ENCODE data around the gene PEX11A.

PEX11A gene

DNA sequence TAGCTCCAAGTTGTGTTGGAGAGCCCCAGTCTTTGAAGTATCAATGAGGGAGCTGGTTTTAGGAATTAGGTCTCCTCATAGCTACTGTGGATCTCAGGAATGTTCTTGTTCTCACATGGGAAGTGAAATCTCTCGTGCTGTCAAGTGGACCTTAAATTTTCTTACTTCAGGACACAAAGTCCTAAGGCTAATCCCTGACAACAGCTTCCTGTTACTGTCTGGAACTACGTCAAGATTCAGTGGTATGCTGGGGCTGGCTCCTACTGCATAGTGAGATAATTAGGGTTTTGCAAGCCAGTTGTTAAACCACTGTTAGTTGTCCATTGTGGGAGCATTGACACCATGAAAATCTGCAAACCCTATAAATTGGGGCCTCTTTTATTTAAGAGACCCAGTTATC lies 37.7 kb upstream of the PEX11A start:
- Histone ChIP-seq H3K9me3 (ENCODE audit: severe bottlenecking) (peaks cover 4% of the 10 kb centered on the region), H3K27me3 (ENCODE audit: insufficient read depth, low read depth, severe bottlenecking) (no peaks in the 10 kb centered on the region), H3K4me3 (ENCODE audit: low read depth, low read length) (no peak overlapping the region), H3K36me3 (no peaks in the 10 kb centered on the region), H3K27ac (no peak overlapping the region)
- DNase-seq: no peak
- TF ChIP-seq, protein P1, sequence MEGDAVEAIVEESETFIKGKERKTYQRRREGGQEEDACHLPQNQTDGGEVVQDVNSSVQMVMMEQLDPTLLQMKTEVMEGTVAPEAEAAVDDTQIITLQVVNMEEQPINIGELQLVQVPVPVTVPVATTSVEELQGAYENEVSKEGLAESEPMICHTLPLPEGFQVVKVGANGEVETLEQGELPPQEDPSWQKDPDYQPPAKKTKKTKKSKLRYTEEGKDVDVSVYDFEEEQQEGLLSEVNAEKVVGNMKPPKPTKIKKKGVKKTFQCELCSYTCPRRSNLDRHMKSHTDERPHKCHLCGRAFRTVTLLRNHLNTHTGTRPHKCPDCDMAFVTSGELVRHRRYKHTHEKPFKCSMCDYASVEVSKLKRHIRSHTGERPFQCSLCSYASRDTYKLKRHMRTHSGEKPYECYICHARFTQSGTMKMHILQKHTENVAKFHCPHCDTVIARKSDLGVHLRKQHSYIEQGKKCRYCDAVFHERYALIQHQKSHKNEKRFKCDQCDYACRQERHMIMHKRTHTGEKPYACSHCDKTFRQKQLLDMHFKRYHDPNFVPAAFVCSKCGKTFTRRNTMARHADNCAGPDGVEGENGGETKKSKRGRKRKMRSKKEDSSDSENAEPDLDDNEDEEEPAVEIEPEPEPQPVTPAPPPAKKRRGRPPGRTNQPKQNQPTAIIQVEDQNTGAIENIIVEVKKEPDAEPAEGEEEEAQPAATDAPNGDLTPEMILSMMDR (IDR thresholded peaks at IDR 0.05; ENCODE audit: low read depth, low read length): no peak

DNA sequence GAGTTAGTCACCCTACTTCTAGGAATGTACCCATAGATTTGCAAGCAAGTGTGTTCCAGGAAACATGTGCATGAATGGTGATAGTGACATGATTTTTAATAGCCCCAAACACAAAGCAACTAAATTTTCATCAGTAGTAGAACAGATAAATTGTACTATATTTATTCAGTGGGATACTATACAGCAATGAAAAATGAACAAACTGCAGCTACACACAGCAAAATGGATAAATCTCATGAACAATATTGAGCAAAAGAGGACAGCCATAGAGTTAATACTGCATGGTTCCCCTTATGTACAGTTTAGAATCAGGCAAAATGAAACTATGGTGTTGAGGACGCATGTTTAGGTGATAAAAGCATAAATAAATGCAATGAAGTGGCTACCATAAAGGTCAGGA lies 34.5 kb upstream of the PEX11A start:
- no peak overlapping the region for H3K4me3 ChIP-seq (ENCODE audit: low read depth, low read length)
- no peak overlapping the region for H3K27ac ChIP-seq
- TF ChIP-seq, protein P1 (IDR thresholded peaks at IDR 0.05; ENCODE audit: low read depth, low read length): no peak
- H3K36me3 ChIP-seq: no peaks in the 10 kb centered on the region
- H3K9me3 ChIP-seq (ENCODE audit: severe bottlenecking): peaks cover 4% of the 10 kb centered on the region
- no peaks in the 10 kb centered on the region for H3K27me3 ChIP-seq (ENCODE audit: insufficient read depth, low read depth, severe bottlenecking)
- DNase-seq: no peak

DNA sequence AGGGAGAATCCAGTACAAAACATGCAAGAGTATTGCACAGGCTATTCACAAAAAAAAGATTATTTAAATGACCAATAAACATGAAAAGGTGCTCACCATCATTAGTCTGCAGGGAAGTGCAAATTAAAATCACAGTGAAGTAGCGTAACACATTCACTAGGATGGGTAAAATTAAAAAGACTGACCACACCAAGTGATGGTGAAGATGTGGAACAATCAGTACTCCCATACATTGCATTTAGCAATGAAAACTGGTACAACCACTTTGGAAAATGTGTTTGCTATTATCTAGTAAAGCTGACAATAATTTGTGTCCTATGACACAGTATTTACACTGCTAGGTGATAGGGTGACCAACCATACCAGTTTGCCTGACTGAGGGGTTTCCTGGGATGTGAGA lies 34.1 kb upstream of the PEX11A start:
- Histone ChIP-seq H3K4me3 (ENCODE audit: low read depth, low read length) (no peak overlapping the region), H3K27ac (no peak overlapping the region), H3K27me3 (ENCODE audit: insufficient read depth, low read depth, severe bottlenecking) (no peaks in the 10 kb centered on the region), H3K36me3 (no peaks in the 10 kb centered on the region), H3K9me3 (ENCODE audit: severe bottlenecking) (peaks cover 4% of the 10 kb centered on the region)
- no peak for DNase-seq
- TF ChIP-seq, protein P1 (IDR thresholded peaks at IDR 0.05; ENCODE audit: low read depth, low read length): no peak

DNA sequence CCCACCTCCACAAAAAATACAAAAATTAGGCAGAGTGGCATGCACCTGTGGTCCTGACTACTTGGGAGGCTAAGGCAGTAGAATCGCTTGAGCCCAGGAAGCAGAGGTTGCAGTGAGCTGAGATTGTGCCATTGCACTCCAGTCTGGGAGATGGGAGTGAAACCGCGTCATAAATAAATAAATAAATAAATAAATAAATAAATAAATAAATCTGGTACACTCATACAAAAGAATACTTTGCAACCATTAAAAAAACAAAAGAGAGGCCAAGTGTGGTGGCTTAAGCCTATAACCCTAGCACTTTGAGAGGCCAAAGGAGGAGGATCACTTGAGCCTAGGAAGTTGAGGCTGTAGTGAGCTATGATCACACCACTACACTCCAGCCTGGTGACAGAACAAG lies 32.5 kb upstream of the PEX11A start:
- no peak for DNase-seq
- Histone ChIP-seq H3K4me3 (ENCODE audit: low read depth, low read length) (no peak overlapping the region), H3K9me3 (ENCODE audit: severe bottlenecking) (peaks cover 4% of the 10 kb centered on the region), H3K27ac (no peak overlapping the region), H3K27me3 (ENCODE audit: insufficient read depth, low read depth, severe bottlenecking) (no peaks in the 10 kb centered on the region), H3K36me3 (no peaks in the 10 kb centered on the region)
- TF ChIP-seq, protein P1 (IDR thresholded peaks at IDR 0.05; ENCODE audit: low read depth, low read length): no peak

DNA sequence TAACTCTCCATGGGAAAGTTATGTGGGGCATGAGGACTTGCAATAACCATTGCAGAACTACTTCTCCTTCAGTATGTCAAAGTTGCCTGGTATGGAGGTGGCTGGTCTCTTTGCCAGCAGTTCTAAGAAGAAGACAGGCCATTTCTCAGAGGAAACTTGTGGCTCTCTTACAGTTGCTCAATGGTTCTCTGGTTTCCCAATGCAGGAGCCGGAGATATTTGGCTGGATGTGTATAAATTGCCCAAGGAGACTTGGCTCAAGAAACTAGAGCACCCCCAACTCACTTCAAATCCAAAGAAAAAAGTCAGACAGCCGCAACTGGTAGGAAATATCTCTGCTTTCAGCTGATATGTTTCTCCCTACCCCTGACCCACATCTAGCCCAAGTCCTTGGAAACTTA lies 24.2 kb upstream of the PEX11A start:
- no peak overlapping the region for H3K4me3 ChIP-seq (ENCODE audit: low read depth, low read length)
- TF ChIP-seq, protein P1 (IDR thresholded peaks at IDR 0.05; ENCODE audit: low read depth, low read length): no peak
- no peaks in the 10 kb centered on the region for H3K27me3 ChIP-seq (ENCODE audit: insufficient read depth, low read depth, severe bottlenecking)
- H3K27ac ChIP-seq: no peak overlapping the region
- H3K36me3 ChIP-seq: no peaks in the 10 kb centered on the region
- no peaks in the 10 kb centered on the region for H3K9me3 ChIP-seq (ENCODE audit: severe bottlenecking)
- DNase-seq: no peak

DNA sequence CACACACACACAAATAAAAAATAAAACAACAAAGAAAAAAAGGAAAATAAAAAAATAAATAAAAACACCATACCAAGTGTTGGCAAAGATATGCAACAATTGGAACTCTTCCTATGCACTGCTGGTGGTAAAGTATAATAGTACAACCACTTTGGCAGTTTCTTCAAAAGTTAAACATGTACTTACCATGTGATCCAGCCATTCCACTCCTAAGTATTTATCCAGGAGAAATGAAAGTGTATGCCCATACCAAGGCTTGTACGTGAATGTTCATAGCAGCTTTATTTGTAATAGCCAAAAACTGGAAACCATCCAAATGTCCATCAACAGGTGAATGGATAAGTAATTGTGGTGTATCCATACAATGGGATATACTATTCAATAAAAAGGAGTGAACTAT lies 17.0 kb upstream of the PEX11A start:
- no peak for DNase-seq
- Histone ChIP-seq H3K9me3 (ENCODE audit: severe bottlenecking) (no peaks in the 10 kb centered on the region), H3K27me3 (ENCODE audit: insufficient read depth, low read depth, severe bottlenecking) (no peaks in the 10 kb centered on the region), H3K4me3 (ENCODE audit: low read depth, low read length) (no peak overlapping the region), H3K36me3 (no peaks in the 10 kb centered on the region), H3K27ac (no peak overlapping the region)
- TF ChIP-seq, protein P1 (IDR thresholded peaks at IDR 0.05; ENCODE audit: low read depth, low read length): no peak
